GM12878 (cell line): ENCODE data around the gene DNAAF5. TPM values are rescaled to one million over a fixed set of nuclear protein-coding genes. Genes with fewer than 3 reads are reported as not detected.

Source experiments
- ATAC-seq: fragments of 200-7000 bp; cut with Tn5 transposase; 3 replicates; pipeline ENCODE4 v1.9.1; 2020; ENCODE audit warnings: mild to moderate bottlenecking, moderate library complexity
- BruUV-seq: library from RNA; stranded (reverse); fragments of 400-500 nt; replicated peaks from 2 replicates; lab custom pipeline; 2021; lab: Mats Ljungman, UMichigan
- CTCF ChIA-PET: fragments of 300-600 bp; sonication (Branson Sonifier 250); formaldehyde crosslinking; extraction: SDS; loops from one replicate; lab custom pipeline; 2021; ENCODE audit warnings: inconsistent platforms; lab: Yijun Ruan, JAX
- POLR2A ChIA-PET: fragments of 350-600 bp; formaldehyde crosslinking; extraction: SDS; loops from one replicate; lab custom pipeline; 2021; ENCODE audit warnings: inconsistent platforms; lab: Charles Lee
- RAD21 ChIA-PET: fragments of 300-600 bp; sonication (Branson Sonifier 250); formaldehyde crosslinking; loops from one replicate; lab custom pipeline; 2023; ENCODE audit warnings: antibody characterized with exemption; ENCODE audit not compliant: unreplicated experiment; lab: Charles Lee
- SMC1A ChIA-PET: fragments of 300-600 bp; sonication (Branson Sonifier 250); formaldehyde crosslinking; loops from one replicate; lab custom pipeline; 2023; ENCODE audit not compliant: unreplicated experiment, uncharacterized antibody; lab: Charles Lee
- DNase-seq: peaks from one replicate; pipeline ENCODE4 v3.0.0-alpha.2; 2011; ENCODE audit warnings: low read depth, low spot score
- FAIRE-seq: peaks from 3 replicates; lab custom pipeline; 2011; peaks lifted over from hg19 to GRCh38; lab: Jason Lieb, UNC
- H2AFZ ChIP-seq: 2 replicates; pipeline ENCODE4 v1.6.0; 2011; ENCODE audit warnings: low read depth, low read length, control low read depth; ENCODE audit not compliant: control insufficient read depth
- H3K27ac ChIP-seq: 2 replicates; pipeline ENCODE4 v1.5.1; 2011; ENCODE audit warnings: control low read depth; ENCODE audit not compliant: control insufficient read depth, insufficient read depth
- H3K27me3 ChIP-seq, 2 experiments: replicated peaks in 1 of 2; 2 replicates each; pipeline versions ENCODE4 v1.6.0 to v1.6.1; 2011; ENCODE audit warnings: low read length in 1 of 2; ENCODE audit not compliant: control insufficient read depth in 2 of 2, insufficient read depth in 2 of 2
- H3K36me3 ChIP-seq, 2 experiments: 2 replicates each; pipeline ENCODE4 v1.5.1; 2011; ENCODE audit warnings: low read length in 1 of 2; ENCODE audit not compliant: control insufficient read depth in 2 of 2, insufficient read depth in 2 of 2
- H3K4me1 ChIP-seq: 2 replicates; pipeline ENCODE4 v1.6.1; 2011; ENCODE audit warnings: mild to moderate bottlenecking, low read length, moderate library complexity, mixed read lengths; ENCODE audit not compliant: control insufficient read depth, insufficient read depth
- H3K4me2 ChIP-seq: 2 replicates; pipeline ENCODE4 v1.6.0; 2011; ENCODE audit warnings: control low read depth; ENCODE audit not compliant: control insufficient read depth, insufficient read depth
- H3K4me3 ChIP-seq: fragments of 200-600 bp; sonication (generic); 2 replicates; pipeline ENCODE4 v1.5.1; 2016
- H3K79me2 ChIP-seq: 2 replicates; pipeline ENCODE4 v1.6.0; 2011; ENCODE audit warnings: low read length; ENCODE audit not compliant: control insufficient read depth, insufficient read depth
- H3K9ac ChIP-seq: 2 replicates; pipeline ENCODE4 v1.8.0; 2011; ENCODE audit warnings: low read length, control low read depth, mixed read lengths; ENCODE audit not compliant: control insufficient read depth, insufficient read depth
- H3K9me3 ChIP-seq: replicated peaks from 3 replicates; pipeline ENCODE4 v1.5.1; 2011; ENCODE audit warnings: mild to moderate bottlenecking, low read length; ENCODE audit not compliant: control insufficient read depth, insufficient read depth
- H4K20me1 ChIP-seq: 2 replicates; pipeline ENCODE4 v1.6.0; 2011; ENCODE audit not compliant: control insufficient read depth, insufficient read depth
- BMI1 ChIP-seq: fragments of 450-650 bp; IDR thresholded peaks from 2 replicates; pipeline ENCODE4 v1.6.1; 2016; ENCODE audit warnings: mild to moderate bottlenecking, moderate library complexity, borderline replicate concordance
- HDAC6 ChIP-seq: fragments of 200-600 bp; sonication (generic); IDR thresholded peaks from one replicate; pipeline ENCODE4 v1.8.0; 2017; ENCODE audit warnings: antibody characterized with exemption; ENCODE audit not compliant: unreplicated experiment
- LARP7 ChIP-seq: fragments of 450-650 bp; IDR thresholded peaks from 2 replicates; pipeline ENCODE4 v1.6.1; 2017; ENCODE audit warnings: mild to moderate bottlenecking
- MXI1 ChIP-seq: fragments of 150-350 bp; IDR thresholded peaks from 2 replicates; pipeline ENCODE4 v1.6.1; 2011; ENCODE audit warnings: low read depth, mild to moderate bottlenecking, inconsistent platforms, low read length, improper control_type of control experiment
- NR2F1 ChIP-seq: fragments of 450-650 bp; conservative IDR thresholded peaks from 2 replicates; pipeline ENCODE4 v1.6.1; 2017; ENCODE audit warnings: mild to moderate bottlenecking
- RCOR1 ChIP-seq: conservative IDR thresholded peaks from 2 replicates; pipeline ENCODE4 v1.6.1; 2012; ENCODE audit warnings: low read depth, low read length, improper control_type of control experiment
- RFX5 ChIP-seq: IDR thresholded peaks from 2 replicates; pipeline ENCODE4 v1.6.1; 2011; ENCODE audit warnings: low read depth, low read length, improper control_type of control experiment
- SMAD5 ChIP-seq: IDR thresholded peaks from 2 replicates; pipeline ENCODE4 v1.6.1; 2016; ENCODE audit warnings: antibody characterized with exemption, low read depth
- WGBS: methylation state at CpG from one replicate; pipeline ENCODE4 v1.1.6; 2016; ENCODE audit warnings: low lambda C conversion rate; ENCODE audit not compliant: insufficient replicate concordance, insufficient coverage; ENCODE audit errors: missing lambda C conversion rate; 5-methylcytosine and 5-hydroxymethylcytosine counted together
- in situ Hi-C: fragments of 300-500 bp; cut with MboI; formaldehyde crosslinking; loops from 9 replicates; pipeline ENCODE4 v1.14.3; 2018; ENCODE audit warnings: mixed read lengths
- intact Hi-C: fragments of 100-400 bp; cut with micrococcal nuclease; formaldehyde crosslinking; loops from one replicate; pipeline ENCODE4 v1.14.2; 2022; ENCODE audit not compliant: unreplicated experiment
- polyA plus RNA-seq, 11 experiments: library from polyadenylated mRNA; depleted of rRNA in 4 of 11; unstranded in 6 of 11; stranded (reverse) in 5 of 11; fragments of >200 nt; fragmentation: Nextera tagmentation in 4 of 11; fragmentation: Illumina TruSeq in 1 of 11; extraction: Ambion mirVana in 4 of 11; extraction: Trizol in 1 of 11; gene quantifications; 1 replicate in 1 of 11; 2 replicates in 10 of 11; pipeline versions ENCODE4 v1.2.1 to v1.2.3, GENCODE V29; 2011 to 2016; ENCODE audit warnings: inconsistent platforms in 2 of 11, missing spikeins in 2 of 11, low read depth in 1 of 11
- total RNA-seq, 4 experiments: library from RNA; depleted of rRNA in 3 of 4; stranded (reverse); fragments of >200 nt in 3 of 4; fragmentation: Illumina TruSeq in 1 of 4; extraction: Trizol in 1 of 4; gene quantifications; 2 replicates each; pipeline versions ENCODE4 v1.2.1 to v1.2.3, GENCODE V29; 2013 to 2021
- TF ChIP-seq, protein P1 (sequence below): fragments of 450-650 bp; IDR thresholded peaks from 2 replicates; pipeline ENCODE4 v1.6.1; 2014; ENCODE audit warnings: mild to moderate bottlenecking
- TF ChIP-seq, protein P2 (sequence below): IDR thresholded peaks from 2 replicates; pipeline ENCODE4 v1.6.1; 2012; ENCODE audit warnings: low read length, inconsistent platforms
- TF ChIP-seq, protein P3 (sequence below): IDR thresholded peaks from 2 replicates; pipeline ENCODE4 v1.6.1; 2011; ENCODE audit warnings: borderline replicate concordance, low read depth, mild to moderate bottlenecking, moderate library complexity, mixed read lengths, low read length; ENCODE audit not compliant: insufficient read depth; ENCODE audit errors: extremely low read length
- TF ChIP-seq, protein P4 (sequence below): fragments of 450-650 bp; formaldehyde crosslinking; IDR thresholded peaks from 2 replicates; pipeline ENCODE4 v1.4.0; 2020; ENCODE audit warnings: mild to moderate bottlenecking, moderate library complexity
- TF ChIP-seq, protein P5 (sequence below): fragments of 150-350 bp; IDR thresholded peaks from 2 replicates; pipeline ENCODE4 v1.6.1; 2014; ENCODE audit warnings: mild to moderate bottlenecking, low read depth, low read length

Gene DNAAF5
- total and polyA plus RNA-seq, 10 of the 15 experiments (the other 5 are each of a cell fraction or from before 2014, with no cell fraction given) = 1.8 to 38.3 (median 9.2) TPM

DNA sequence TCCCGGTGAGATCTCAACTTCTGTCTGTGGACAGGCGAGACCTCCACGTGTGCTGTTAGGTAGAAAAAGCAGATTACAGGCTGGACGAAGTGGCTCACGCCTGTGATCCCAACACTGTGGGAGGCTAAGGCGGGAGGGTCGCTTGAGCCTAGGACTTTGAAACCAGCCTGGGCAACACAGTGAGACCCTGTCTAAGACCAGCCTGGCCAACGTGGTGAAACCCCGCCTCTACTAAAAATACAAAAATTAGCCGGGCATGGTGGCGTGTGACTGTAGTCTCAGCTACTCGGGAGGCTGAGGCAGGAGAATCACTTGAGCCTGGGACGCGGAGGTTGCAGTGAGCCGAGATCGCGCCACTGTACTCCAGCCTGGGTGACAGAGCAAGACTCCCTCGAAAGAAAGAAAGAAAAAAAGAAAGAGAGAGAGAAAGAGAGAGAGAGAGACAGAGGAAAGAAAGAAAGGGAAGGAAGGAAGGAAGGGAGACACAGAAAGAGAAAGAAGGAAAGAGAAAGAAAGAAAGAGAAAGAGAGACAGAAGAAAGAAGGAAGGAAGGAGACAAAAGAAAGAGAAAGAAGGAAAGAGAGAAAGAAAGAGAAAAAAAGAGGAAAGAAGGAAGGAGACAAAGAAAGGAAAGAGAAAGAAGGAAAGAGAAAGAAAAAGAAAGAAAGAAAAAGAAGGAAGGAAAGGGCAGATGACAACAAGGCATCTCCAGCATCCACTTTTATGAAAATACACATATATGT, 76.2 kb downstream of the DNAAF5 start:
- ChIA-PET SMC1A (no interaction called here), POLR2A (no interaction called here), CTCF (no interaction called here), RAD21 (no interaction called here)
- Histone ChIP-seq H3K79me2 (no peaks in the 10 kb centered on the region), H4K20me1 (no peaks in the 10 kb centered on the region), H3K4me3 (no peak overlapping the region), H3K9me3 (no peaks in the 10 kb centered on the region; the same call in 2 of the 3 replicates), H3K27me3 (no peaks in the 10 kb centered on the region), H3K4me1 (no peaks in the 10 kb centered on the region), H2AFZ (no peak overlapping the region), H3K9ac (no peak overlapping the region), H3K36me3 (no peaks in the 10 kb centered on the region), H3K4me2 (no peak overlapping the region), H3K27ac (no peak overlapping the region)
- DNase-seq = no peak
- WGBS = 77% methylated on average over 17 of the region's 18 CpGs
- TF ChIP-seq, protein P1, sequence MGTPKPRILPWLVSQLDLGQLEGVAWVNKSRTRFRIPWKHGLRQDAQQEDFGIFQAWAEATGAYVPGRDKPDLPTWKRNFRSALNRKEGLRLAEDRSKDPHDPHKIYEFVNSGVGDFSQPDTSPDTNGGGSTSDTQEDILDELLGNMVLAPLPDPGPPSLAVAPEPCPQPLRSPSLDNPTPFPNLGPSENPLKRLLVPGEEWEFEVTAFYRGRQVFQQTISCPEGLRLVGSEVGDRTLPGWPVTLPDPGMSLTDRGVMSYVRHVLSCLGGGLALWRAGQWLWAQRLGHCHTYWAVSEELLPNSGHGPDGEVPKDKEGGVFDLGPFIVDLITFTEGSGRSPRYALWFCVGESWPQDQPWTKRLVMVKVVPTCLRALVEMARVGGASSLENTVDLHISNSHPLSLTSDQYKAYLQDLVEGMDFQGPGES = no peak
- TF ChIP-seq LARP7 (no peak), MXI1 (no peak), HDAC6 (no peak), NR2F1 (no peak), RFX5 (no peak), SMAD5 (no peak), RCOR1 (no peak), BMI1 (no peak)
- TF ChIP-seq, protein P2, sequence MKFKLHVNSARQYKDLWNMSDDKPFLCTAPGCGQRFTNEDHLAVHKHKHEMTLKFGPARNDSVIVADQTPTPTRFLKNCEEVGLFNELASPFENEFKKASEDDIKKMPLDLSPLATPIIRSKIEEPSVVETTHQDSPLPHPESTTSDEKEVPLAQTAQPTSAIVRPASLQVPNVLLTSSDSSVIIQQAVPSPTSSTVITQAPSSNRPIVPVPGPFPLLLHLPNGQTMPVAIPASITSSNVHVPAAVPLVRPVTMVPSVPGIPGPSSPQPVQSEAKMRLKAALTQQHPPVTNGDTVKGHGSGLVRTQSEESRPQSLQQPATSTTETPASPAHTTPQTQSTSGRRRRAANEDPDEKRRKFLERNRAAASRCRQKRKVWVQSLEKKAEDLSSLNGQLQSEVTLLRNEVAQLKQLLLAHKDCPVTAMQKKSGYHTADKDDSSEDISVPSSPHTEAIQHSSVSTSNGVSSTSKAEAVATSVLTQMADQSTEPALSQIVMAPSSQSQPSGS = no peak
- TF ChIP-seq, protein P3, sequence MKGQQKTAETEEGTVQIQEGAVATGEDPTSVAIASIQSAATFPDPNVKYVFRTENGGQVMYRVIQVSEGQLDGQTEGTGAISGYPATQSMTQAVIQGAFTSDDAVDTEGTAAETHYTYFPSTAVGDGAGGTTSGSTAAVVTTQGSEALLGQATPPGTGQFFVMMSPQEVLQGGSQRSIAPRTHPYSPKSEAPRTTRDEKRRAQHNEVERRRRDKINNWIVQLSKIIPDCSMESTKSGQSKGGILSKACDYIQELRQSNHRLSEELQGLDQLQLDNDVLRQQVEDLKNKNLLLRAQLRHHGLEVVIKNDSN = no peak
- TF ChIP-seq, protein P4, sequence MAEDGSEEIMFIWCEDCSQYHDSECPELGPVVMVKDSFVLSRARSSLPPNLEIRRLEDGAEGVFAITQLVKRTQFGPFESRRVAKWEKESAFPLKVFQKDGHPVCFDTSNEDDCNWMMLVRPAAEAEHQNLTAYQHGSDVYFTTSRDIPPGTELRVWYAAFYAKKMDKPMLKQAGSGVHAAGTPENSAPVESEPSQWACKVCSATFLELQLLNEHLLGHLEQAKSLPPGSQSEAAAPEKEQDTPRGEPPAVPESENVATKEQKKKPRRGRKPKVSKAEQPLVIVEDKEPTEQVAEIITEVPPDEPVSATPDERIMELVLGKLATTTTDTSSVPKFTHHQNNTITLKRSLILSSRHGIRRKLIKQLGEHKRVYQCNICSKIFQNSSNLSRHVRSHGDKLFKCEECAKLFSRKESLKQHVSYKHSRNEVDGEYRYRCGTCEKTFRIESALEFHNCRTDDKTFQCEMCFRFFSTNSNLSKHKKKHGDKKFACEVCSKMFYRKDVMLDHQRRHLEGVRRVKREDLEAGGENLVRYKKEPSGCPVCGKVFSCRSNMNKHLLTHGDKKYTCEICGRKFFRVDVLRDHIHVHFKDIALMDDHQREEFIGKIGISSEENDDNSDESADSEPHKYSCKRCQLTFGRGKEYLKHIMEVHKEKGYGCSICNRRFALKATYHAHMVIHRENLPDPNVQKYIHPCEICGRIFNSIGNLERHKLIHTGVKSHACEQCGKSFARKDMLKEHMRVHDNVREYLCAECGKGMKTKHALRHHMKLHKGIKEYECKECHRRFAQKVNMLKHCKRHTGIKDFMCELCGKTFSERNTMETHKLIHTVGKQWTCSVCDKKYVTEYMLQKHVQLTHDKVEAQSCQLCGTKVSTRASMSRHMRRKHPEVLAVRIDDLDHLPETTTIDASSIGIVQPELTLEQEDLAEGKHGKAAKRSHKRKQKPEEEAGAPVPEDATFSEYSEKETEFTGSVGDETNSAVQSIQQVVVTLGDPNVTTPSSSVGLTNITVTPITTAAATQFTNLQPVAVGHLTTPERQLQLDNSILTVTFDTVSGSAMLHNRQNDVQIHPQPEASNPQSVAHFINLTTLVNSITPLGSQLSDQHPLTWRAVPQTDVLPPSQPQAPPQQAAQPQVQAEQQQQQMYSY (CRISPR knock-in tag) = no peak
- TF ChIP-seq, protein P5, sequence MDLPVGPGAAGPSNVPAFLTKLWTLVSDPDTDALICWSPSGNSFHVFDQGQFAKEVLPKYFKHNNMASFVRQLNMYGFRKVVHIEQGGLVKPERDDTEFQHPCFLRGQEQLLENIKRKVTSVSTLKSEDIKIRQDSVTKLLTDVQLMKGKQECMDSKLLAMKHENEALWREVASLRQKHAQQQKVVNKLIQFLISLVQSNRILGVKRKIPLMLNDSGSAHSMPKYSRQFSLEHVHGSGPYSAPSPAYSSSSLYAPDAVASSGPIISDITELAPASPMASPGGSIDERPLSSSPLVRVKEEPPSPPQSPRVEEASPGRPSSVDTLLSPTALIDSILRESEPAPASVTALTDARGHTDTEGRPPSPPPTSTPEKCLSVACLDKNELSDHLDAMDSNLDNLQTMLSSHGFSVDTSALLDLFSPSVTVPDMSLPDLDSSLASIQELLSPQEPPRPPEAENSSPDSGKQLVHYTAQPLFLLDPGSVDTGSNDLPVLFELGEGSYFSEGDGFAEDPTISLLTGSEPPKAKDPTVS = no peak
- intact Hi-C loops = no loop called here
- no peak for ATAC-seq
- BruUV-seq = no TSS peak
- in situ Hi-C loops = no loop called here
- FAIRE-seq = no peak
